Mesenchymal stem cell (in vitro differentiated cells and primary cell): ENCODE data around the gene ADCY1.

Experiments used
- DNase-seq: peaks from one replicate; pipeline ENCODE4 v3.0.0-alpha.2; 2013
- H2AFZ ChIP-seq: one replicate; pipeline ENCODE4 v1.6.1; 2013; ENCODE audit warnings: low read depth, mild to moderate bottlenecking, control low read depth, inconsistent platforms, low read length, moderate library complexity
- H2AK5ac ChIP-seq: 2 replicates; pipeline ENCODE4 v1.6.1; 2013; ENCODE audit warnings: low read length, moderate library complexity, mild to moderate bottlenecking, inconsistent platforms; ENCODE audit not compliant: severe bottlenecking
- H2BK120ac ChIP-seq: one replicate; pipeline ENCODE4 v1.6.1; 2013; ENCODE audit warnings: low read depth, mild to moderate bottlenecking, inconsistent platforms, low read length, moderate library complexity
- H2BK12ac ChIP-seq, 2 experiments: one replicate each; pipeline ENCODE4 v1.6.1; 2013; ENCODE audit warnings: inconsistent platforms in 2 of 2, low read length in 2 of 2, mild to moderate bottlenecking in 2 of 2, moderate library complexity in 2 of 2, control low read depth in 1 of 2
- H2BK15ac ChIP-seq: one replicate; pipeline ENCODE4 v1.6.1; 2013; ENCODE audit warnings: mild to moderate bottlenecking, low read depth, inconsistent platforms; ENCODE audit not compliant: poor library complexity, severe bottlenecking
- H2BK5ac ChIP-seq: 2 replicates; pipeline ENCODE4 v1.6.1; 2013; ENCODE audit warnings: low read depth, mild to moderate bottlenecking, low read length, control low read depth, inconsistent platforms; ENCODE audit not compliant: poor library complexity, severe bottlenecking
- H3K14ac ChIP-seq, 2 experiments: one replicate each; pipeline ENCODE4 v1.6.1; 2013; ENCODE audit warnings: inconsistent platforms in 2 of 2, low read length in 2 of 2, control low read depth in 1 of 2, mild to moderate bottlenecking in 1 of 2, moderate library complexity in 1 of 2
- H3K18ac ChIP-seq, 2 experiments: one replicate each; pipeline ENCODE4 v1.6.1; 2013; ENCODE audit warnings: inconsistent platforms in 2 of 2, low read length in 2 of 2, control low read depth in 1 of 2, low read depth in 1 of 2, mild to moderate bottlenecking in 1 of 2
- H3K23ac ChIP-seq, 2 experiments: one replicate each; pipeline ENCODE4 v1.6.1; 2013; ENCODE audit warnings: inconsistent platforms in 2 of 2, low read length in 2 of 2, mild to moderate bottlenecking in 2 of 2, moderate library complexity in 2 of 2, control low read depth in 1 of 2
- H3K27ac ChIP-seq: 2 replicates; pipeline ENCODE4 v1.5.1; 2013; ENCODE audit warnings: mild to moderate bottlenecking, moderate library complexity, low read length, control low read depth, inconsistent platforms; ENCODE audit not compliant: poor library complexity, severe bottlenecking
- H3K27me3 ChIP-seq, 2 experiments: 2 replicates each; pipeline versions ENCODE4 v1.6.1 to v1.7.0; 2013; ENCODE audit warnings: low read length in 2 of 2, mild to moderate bottlenecking in 2 of 2, moderate library complexity in 2 of 2, control low read depth in 1 of 2, inconsistent platforms in 1 of 2; ENCODE audit not compliant: control insufficient read depth in 1 of 2, insufficient read depth in 1 of 2
- H3K36me3 ChIP-seq, 2 experiments: 2 replicates each; pipeline versions ENCODE4 v1.6.1 to v1.7.0; 2013; ENCODE audit warnings: low read length in 2 of 2, control low read depth in 1 of 2, inconsistent platforms in 1 of 2, low read depth in 1 of 2, mild to moderate bottlenecking in 1 of 2; ENCODE audit not compliant: insufficient read depth in 2 of 2, control insufficient read depth in 1 of 2
- H3K4ac ChIP-seq, 2 experiments: one replicate each; pipeline ENCODE4 v1.6.1; 2013; ENCODE audit warnings: inconsistent platforms in 2 of 2, low read length in 2 of 2, mild to moderate bottlenecking in 2 of 2, moderate library complexity in 2 of 2, control low read depth in 1 of 2, low read depth in 1 of 2
- H3K4me1 ChIP-seq: 2 replicates; pipeline ENCODE4 v1.6.1; 2013; ENCODE audit warnings: low read depth, low read length, control low read depth; ENCODE audit not compliant: control insufficient read depth, insufficient read depth
- H3K4me2 ChIP-seq: 2 replicates; pipeline ENCODE4 v1.6.1; 2013; ENCODE audit warnings: low read length, mild to moderate bottlenecking, inconsistent platforms; ENCODE audit not compliant: poor library complexity, severe bottlenecking
- H3K4me3 ChIP-seq, 2 experiments: 2 replicates each; pipeline versions ENCODE4 v1.5.1 to v1.7.0; 2013; ENCODE audit warnings: low read length in 2 of 2, mild to moderate bottlenecking in 2 of 2, control low read depth in 1 of 2, low read depth in 1 of 2; ENCODE audit not compliant: insufficient read depth in 1 of 2
- H3K79me1 ChIP-seq: replicated peaks from 2 replicates; pipeline ENCODE4 v1.6.1; 2013; ENCODE audit warnings: mild to moderate bottlenecking, control low read depth, low read length, inconsistent platforms; ENCODE audit not compliant: poor library complexity, severe bottlenecking
- H3K9ac ChIP-seq: 2 replicates; pipeline ENCODE4 v1.7.0; 2013; ENCODE audit warnings: mild to moderate bottlenecking, low read length, moderate library complexity
- H3K9me3 ChIP-seq: 2 replicates; pipeline ENCODE4 v1.7.0; 2013; ENCODE audit warnings: mild to moderate bottlenecking, low read length; ENCODE audit not compliant: control insufficient read depth
- H4K8ac ChIP-seq: one replicate; pipeline ENCODE4 v1.6.1; 2013; ENCODE audit warnings: inconsistent platforms, mild to moderate bottlenecking, low read length, moderate library complexity
- H4K91ac ChIP-seq: one replicate; pipeline ENCODE4 v1.6.1; 2013; ENCODE audit warnings: mild to moderate bottlenecking, low read length, inconsistent platforms
- WGBS: methylation state at CpG from one replicate; pipeline ENCODE4 v1.1.7; 2013; ENCODE audit warnings: mixed read lengths; 5-methylcytosine and 5-hydroxymethylcytosine counted together

ADCY1 gene

GRCh38 chr7:45695249-45695995 lies 121.3 kb downstream of the ADCY1 start:
- H3K18ac ChIP-seq = no peak overlapping the region
- no peak overlapping the region for H2BK12ac ChIP-seq
- no peak overlapping the region for H3K4ac ChIP-seq
- no peaks in the 10 kb centered on the region for H3K79me1 ChIP-seq
- no peak overlapping the region for H2AFZ ChIP-seq
- H3K4me3 ChIP-seq = no peak overlapping the region
- peaks cover 0 to 5% of the 10 kb centered on the region in 2 experiments for H3K36me3 ChIP-seq
- no peak overlapping the region for H3K14ac ChIP-seq
- H2AK5ac ChIP-seq = no peak overlapping the region
- H3K9me3 ChIP-seq = peaks cover 4% of the 10 kb centered on the region
- H2BK5ac ChIP-seq = no peak overlapping the region
- peaks cover 4 to 10% of the 10 kb centered on the region in 2 experiments for H3K27me3 ChIP-seq
- H3K4me2 ChIP-seq = no peak overlapping the region
- no peak for DNase-seq
- H3K9ac ChIP-seq = no peak overlapping the region
- no peak overlapping the region for H4K91ac ChIP-seq
- H2BK15ac ChIP-seq = no peak overlapping the region
- H3K4me1 ChIP-seq = peaks cover 5% of the 10 kb centered on the region
- no peak overlapping the region for H3K23ac ChIP-seq
- WGBS = 85% methylated on average over 4 of the region's 5 CpGs
- H4K8ac ChIP-seq = no peak overlapping the region
- no peak overlapping the region for H2BK120ac ChIP-seq
- no peak overlapping the region for H3K27ac ChIP-seq

- Histone ChIP-seq H2BK120ac (no peak overlapping the region), H3K4me2 (no peak overlapping the region), H3K9me3 (peaks cover 4% of the 10 kb centered on the region), H3K18ac (no peak overlapping the region), H3K23ac (no peak overlapping the region), H3K36me3 (peaks cover 0 to 5% of the 10 kb centered on the region in 2 experiments), H3K79me1 (no peaks in the 10 kb centered on the region), H3K4ac (no peak overlapping the region), H2BK5ac (no peak overlapping the region), H2BK15ac (no peak overlapping the region), H4K8ac (no peak overlapping the region), H3K4me3 (no peak overlapping the region), H2AK5ac (no peak overlapping the region), H3K14ac (no peak overlapping the region), H3K27ac (no peak overlapping the region), H4K91ac (no peak overlapping the region), H2BK12ac (no peak overlapping the region), H3K9ac (no peak overlapping the region), H3K4me1 (peaks cover 1% of the 10 kb centered on the region), H2AFZ (no peak overlapping the region), H3K27me3 (peaks cover 12 to 15% of the 10 kb centered on the region in 2 experiments)
- 89% methylated on average over 4 of the region's 4 CpGs for WGBS
- no peak for DNase-seq
Measured at GRCh38 chr7:45696476-45696875, 122.3 kb downstream of the ADCY1 start.

GRCh38 chr7:45697576-45698136 lies 123.5 kb downstream of the ADCY1 start:
- peak; percentile 13 for DNase-seq
- Histone ChIP-seq H3K9me3 (peaks cover 4% of the 10 kb centered on the region), H4K91ac (no peak overlapping the region), H3K4me1 (peaks cover 1% of the 10 kb centered on the region), H2BK15ac (no peak overlapping the region), H3K4me2 (no peak overlapping the region), H2BK120ac (no peak overlapping the region), H3K27me3 (peaks cover 12 to 26% of the 10 kb centered on the region in 2 experiments), H3K18ac (no peak overlapping the region), H3K36me3 (no peaks in the 10 kb centered on the region), H2BK5ac (no peak overlapping the region), H3K4me3 (no peak overlapping the region), H3K9ac (no peak overlapping the region), H3K14ac (no peak overlapping the region), H4K8ac (no peak overlapping the region), H2BK12ac (no peak overlapping the region), H2AK5ac (no peak overlapping the region), H3K4ac (no peak overlapping the region), H2AFZ (peak overlapping the region; percentile 39), H3K27ac (no peak overlapping the region), H3K23ac (no peak overlapping the region), H3K79me1 (no peaks in the 10 kb centered on the region)
- WGBS = 96% methylated on average over 3 of the region's 5 CpGs

- H3K27ac ChIP-seq = no peak overlapping the region
- no peaks in the 10 kb centered on the region for H3K79me1 ChIP-seq
- H3K4ac ChIP-seq = no peak overlapping the region
- no peak overlapping the region for H3K18ac ChIP-seq
- 89% methylated on average over 5 of the region's 6 CpGs for WGBS
- peaks cover 12 to 32% of the 10 kb centered on the region in 2 experiments for H3K27me3 ChIP-seq
- H3K4me1 ChIP-seq = peaks cover 1% of the 10 kb centered on the region
- no peaks in the 10 kb centered on the region for H3K36me3 ChIP-seq
- H4K8ac ChIP-seq = no peak overlapping the region
- DNase-seq = no peak
- no peak overlapping the region for H3K9ac ChIP-seq
- H3K23ac ChIP-seq = no peak overlapping the region
- H2BK12ac ChIP-seq = no peak overlapping the region
- no peak overlapping the region for H2AK5ac ChIP-seq
- no peak overlapping the region for H4K91ac ChIP-seq
- H3K14ac ChIP-seq = no peak overlapping the region
- no peak overlapping the region for H2BK120ac ChIP-seq
- H2BK5ac ChIP-seq = no peak overlapping the region
- peaks cover 4% of the 10 kb centered on the region for H3K9me3 ChIP-seq
- H3K4me3 ChIP-seq = no peak overlapping the region
- no peak overlapping the region for H2AFZ ChIP-seq
- H3K4me2 ChIP-seq = no peak overlapping the region
- no peak overlapping the region for H2BK15ac ChIP-seq
Measured at GRCh38 chr7:45698303-45699014, 124.3 kb downstream of the ADCY1 start.
